ENCODE measurements around the gene SIRT4.
"Not testable (repeated sequence)": the region's sequence is repeated elsewhere in the genome, so short reads cannot be mapped to it uniquely, and the experiment has no call there.

Gene SIRT4

DNA sequence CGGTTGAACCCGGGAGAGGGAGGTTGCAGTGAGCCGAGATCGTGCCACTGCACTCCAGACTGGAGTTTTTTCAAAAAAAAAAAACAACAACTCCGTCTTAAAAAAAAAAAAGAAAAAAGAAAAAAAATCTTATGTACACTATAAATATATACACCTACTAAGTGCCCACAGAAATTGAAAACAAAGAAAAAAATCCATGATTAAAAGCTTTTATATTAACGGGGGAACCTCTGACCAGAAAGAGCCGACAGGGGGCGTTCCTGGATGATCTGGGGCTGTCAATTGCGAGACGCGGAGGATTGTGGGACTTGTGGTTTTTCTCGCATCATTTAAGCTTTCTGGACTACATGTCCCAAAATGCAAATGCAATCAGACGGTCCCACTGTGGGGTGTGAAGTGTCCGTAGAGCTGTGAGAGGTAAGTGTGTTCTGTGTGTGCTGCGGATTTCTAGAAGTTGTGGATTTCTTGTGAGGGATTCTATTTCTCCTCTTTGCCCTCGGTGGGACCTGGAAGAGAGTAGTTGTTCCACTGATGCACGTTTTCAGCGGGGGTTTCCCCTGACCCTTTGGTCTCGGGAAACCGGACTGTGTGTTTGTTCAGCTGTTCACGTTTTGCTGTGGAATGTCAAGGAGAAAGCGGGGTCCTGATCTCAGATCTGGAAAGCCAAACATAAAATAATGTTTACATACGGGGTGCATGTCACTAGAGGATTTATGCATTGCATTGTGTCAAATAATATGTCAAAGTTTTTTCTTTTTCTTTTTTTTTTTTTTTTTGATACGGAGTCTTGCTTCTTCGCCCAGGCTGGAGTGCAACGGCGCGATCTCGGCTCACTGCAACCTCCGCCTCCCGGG lies at the start of gene SIRT4:
TSS of gene SIRT4 (plus strand) at position 360 of the 854 bp plus-strand sequence. CDS start 1,241 bp downstream, outside the sequence.
- ATAC-seq: peak; percentile 100

GRCh38 chr12:120253313-120253712 lies 48.8 kb upstream of the SIRT4 start:
- ATAC-seq: not testable (repeated sequence)

- ATAC-seq: no peak
These were observed 47.3 kb upstream of the SIRT4 start for GRCh38 chr12:120254809-120255208.

- ATAC-seq: no peak
These were observed 44.9 kb upstream of the SIRT4 start for GRCh38 chr12:120257041-120257821.

DNA sequence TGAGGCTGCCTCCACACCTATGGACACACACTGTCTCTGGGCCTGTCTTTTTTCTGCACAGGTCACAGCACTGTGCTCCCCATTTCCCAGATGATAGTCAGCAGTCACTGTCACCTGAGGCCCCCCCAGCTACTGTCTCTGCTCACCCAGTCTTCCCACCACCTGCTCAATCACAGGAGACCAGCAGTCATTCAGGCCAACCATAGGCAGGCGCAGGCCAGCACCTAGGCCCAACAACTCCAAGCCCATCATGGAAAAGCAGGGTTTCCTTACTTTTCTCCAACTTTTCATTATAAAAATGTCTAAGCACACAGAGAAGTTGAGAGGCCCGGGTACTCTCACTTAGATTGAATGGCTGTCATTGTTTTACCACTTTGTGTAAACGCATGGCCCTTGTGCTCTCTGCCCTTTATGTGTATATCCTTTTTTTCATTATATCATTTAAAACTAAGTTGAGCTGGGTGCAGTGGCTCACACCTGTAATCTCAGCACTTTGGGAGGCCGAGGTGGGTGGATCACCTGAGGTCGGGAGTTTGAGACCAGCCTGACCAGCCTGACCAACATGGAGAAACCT lies 43.7 kb upstream of the SIRT4 start:
- no peak for ATAC-seq

DNA sequence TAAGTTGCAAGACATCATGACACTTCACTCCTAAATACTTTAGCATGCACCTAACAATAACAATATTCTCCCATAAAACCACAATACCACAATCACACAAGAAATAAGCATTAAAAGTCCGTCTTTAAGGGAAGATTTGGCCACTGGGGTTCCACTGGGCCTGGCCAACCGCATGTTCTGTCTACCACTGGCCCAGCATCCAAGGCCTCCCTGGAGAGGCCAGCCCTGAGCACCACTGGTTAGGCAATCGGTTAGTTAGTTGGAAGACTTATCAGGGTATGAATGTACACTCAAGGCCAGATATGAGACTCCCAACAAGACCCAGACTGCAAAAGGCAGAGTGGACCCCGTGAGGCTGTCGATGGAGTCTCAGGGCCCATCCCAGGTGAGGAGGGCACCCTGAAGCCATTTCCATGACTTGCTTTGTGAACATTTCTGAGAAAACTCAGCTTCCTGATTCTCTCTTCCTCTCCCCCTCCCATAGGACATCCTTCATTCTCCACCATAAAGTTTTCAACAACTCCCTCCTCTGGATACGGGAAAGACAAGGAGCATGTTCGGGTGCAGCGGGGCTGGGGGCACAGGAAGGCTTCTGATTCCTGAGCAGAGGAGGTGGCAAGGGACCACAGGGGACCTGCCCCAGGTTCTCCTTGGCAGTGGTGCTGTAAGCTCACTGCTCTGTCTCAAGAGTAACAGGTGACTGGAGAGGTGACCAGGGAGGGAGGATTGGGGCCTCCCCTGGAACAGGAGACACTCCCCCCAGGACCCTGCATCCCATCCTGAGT lies 42.5 kb upstream of the SIRT4 start:
- ATAC-seq: no peak

- ATAC-seq: no peak
These were observed 41.5 kb upstream of the SIRT4 start for GRCh38 chr12:120260607-120261006.

- ATAC-seq: peak; percentile 23 to 31
These were observed 39.9 kb upstream of the SIRT4 start for GRCh38 chr12:120261951-120262851.

GRCh38 chr12:120262852-120263747 lies 39.0 kb upstream of the SIRT4 start:
- no peak for ATAC-seq

- ATAC-seq: no peak
These were observed 38.4 kb upstream of the SIRT4 start for GRCh38 chr12:120263748-120264085.

DNA sequence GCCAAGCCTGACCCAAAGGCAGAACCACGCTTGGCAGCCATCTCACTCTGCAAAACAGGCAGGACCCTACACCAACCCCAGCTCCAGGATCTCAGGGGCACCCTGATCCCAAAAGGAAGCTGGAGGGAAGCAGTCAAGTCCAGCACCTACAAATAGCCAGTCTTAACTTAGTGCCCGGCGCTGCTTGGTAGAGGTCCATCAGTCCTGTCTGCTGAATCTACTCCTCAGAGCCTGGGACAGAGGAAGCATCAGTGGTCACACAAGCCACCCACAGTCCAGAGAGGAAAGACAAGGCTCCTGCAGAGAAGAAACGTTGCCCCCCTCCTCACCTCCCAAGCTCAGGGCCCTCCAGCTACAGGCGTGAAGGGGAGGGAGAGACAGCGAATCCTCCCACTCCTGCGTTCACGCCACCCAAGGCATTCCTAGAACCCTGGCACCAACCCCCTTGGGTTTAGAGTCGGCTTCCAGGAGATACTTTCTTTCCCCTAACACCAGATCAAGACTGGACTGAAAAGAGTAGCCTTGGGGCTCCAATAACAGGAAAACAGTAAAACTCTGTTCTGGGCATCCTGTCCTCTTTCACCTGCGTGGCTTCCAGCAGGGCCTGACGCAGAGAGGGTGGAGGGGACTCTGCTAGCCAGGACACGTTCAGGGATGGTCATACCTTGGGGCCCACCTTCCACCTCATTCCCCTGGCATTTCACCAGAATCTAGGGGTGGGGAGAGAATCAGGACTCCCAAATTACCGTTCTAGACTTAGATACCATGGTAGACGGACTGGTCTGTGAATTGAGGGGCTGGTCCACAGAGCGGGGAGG lies 37.8 kb upstream of the SIRT4 start:
- ATAC-seq: no peak

DNA sequence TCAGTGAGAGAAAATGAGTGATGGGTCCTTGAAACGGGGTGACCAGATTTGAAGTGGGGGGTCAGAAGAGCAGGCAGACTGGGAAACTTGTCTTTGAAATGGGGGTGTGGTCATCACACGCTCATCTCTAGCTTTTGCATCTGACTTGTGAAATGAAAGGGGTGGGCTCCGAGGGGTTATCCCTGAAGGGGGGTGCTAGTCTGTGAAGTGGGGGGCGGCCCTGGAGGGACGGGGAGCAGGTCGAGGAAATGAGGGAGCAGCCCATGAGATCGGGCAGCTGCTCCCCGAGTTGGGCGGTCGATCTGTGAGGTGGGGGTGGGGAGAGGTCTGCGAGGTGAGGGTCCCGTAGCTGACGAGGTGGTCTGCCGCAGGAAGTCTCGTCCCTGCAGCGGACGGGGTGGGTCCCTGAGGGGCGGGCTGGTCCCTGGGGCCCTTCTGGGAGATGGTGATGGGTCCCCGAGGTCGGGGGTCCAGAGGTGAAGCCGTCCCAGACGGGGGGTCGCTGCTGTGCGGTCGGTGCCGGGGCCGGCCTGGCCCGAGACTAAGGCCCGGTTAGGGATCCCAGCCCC lies 37.1 kb upstream of the SIRT4 start:
- ATAC-seq: no peak

DNA sequence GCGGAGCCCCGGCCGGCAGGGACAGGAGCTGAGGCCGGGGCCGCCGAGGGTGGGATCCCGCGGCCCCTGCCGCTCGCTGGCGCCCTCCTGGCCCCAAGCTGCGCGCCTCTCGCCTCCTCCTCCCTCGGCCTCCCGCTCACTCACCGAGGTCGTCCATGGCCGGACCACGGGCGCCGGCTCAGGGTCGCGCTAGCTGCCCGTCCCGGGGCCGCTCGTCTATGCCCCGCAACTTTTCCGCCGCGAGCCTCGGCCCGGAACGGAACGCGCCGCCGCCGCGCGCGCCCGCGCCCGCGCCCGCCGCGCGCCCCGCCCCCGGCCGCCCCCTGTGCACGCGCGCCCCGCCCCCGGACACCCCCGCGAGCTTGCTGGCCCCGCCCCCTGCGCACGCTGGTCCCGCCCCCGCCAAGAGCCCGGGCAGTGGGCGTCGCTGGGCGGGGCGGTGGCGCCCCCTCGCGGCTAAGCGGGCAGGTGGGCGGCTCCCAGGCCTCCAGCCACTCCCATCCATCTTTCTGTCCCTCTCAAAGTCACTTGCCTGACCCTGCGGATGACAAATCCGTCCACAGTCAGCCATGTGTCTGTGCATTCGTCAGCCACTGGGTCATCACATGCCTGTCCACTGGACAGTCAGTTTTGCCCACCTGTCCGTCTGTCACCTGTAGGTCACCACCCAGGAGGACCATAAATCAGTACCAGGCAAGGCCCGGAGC lies 36.5 kb upstream of the SIRT4 start, which contains the start of gene PXN:
TSS of gene PXN (minus strand) at position 258 of the 707 bp plus-strand sequence. CDS start at position 157, 101 bp downstream.
- ATAC-seq: peak; percentile 80 to 85

- ATAC-seq: no peak
These were observed 35.8 kb upstream of the SIRT4 start for GRCh38 chr12:120266180-120266870.

- no peak for ATAC-seq
These were observed 34.4 kb upstream of the SIRT4 start for GRCh38 chr12:120267736-120268135.

DNA sequence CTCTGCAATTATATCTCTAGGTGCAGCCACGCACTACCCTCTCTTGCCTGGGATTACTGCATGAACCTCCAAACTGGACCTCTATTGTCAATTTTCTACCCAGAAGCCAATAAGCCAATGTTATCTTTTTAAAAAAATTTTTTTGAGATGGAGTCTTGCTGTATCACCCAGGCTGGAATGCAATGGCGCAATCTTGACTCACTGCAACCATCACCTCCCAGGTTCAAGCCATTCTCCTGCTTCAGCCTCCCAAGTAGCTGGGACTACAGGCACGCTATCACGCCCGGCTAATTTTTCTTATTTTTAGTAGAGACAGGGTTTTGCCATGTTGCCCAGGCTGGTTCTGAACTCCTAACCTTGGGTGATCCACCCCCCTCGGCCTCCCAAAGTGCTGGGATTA lies 25.4 kb upstream of the SIRT4 start:
- ATAC-seq: no peak

GRCh38 chr12:120278137-120279069 lies 23.7 kb upstream of the SIRT4 start:
- no peak for ATAC-seq

Measured in activated CD4-positive, CD25-positive, alpha-beta regulatory T cell treated with anti-CD3 and anti-CD28 coated beads, Interleukin-2, amount 50 U/mL, for 24 hours (primary cell).